ENCODE measurements around the gene CCT8. TPM values are rescaled to one million over a fixed set of nuclear protein-coding genes. Genes with fewer than 3 reads are reported as not detected.

Gene CCT8
- total RNA-seq, 5 donors from 2014 or later (not counting 1 experiment from before 2014, with no cell fraction given) = 103 to 131 (median 115) TPM

- H3K9me3 Mint-ChIP-seq = no peaks in the 10 kb centered on the region
- H3K36me3 Mint-ChIP-seq = peaks cover 5% of the 10 kb centered on the region
- H3K4me1 Mint-ChIP-seq = peaks cover 57 to 74% (median 73%) of the 10 kb centered on the region in 3 donors
- ATAC-seq (replicated peaks in 1 of 4) (peak; percentile 10 to 44 (median 19)), DNase-seq (no peak)
- peak overlapping the region; percentile 89 to 97 for H3K4me3 ChIP-seq (ENCODE audit: control insufficient read depth in 1 of 2, extremely low read depth in 1 of 2, low read length in 1 of 2)
- H3K4me1 ChIP-seq (ENCODE audit: control insufficient read depth in 1 of 2, extremely low read depth in 1 of 2, insufficient read depth in 2 of 2, low read length in 2 of 2) = peaks cover 34 to 37% of the 10 kb centered on the region in 2 experiments
- H3K4me3 Mint-ChIP-seq = peak overlapping the region; percentile 98 to 100 (median 100)
- peak overlapping the region; percentile 84 for H3K27ac ChIP-seq (ENCODE audit: low read length)
- 0% methylated on average over 1 of the region's 9 CpGs for WGBS (ENCODE audit: insufficient coverage)
- ChIA-PET POLR2A (interaction anchor here (0.6 to 0.8 kb wide), 5 partner anchors 31 to 81 kb away, joined by 3 to 5 read pairs (median 4); no protein-coding TSS in a partner anchor), CTCF (interaction anchor here in 1 of 2 donors (0.7 to 2.1 kb wide), 3 partner anchors 52 to 240 kb away, joined by 4 to 5 read pairs (median 4); no protein-coding TSS in a partner anchor)
- peak overlapping the region; percentile 98 to 99 for H3K27ac Mint-ChIP-seq
- H3K27me3 Mint-ChIP-seq = no peaks in the 10 kb centered on the region
- no peaks in the 10 kb centered on the region for H3K9me3 ChIP-seq
- no peaks in the 10 kb centered on the region for H3K27me3 ChIP-seq (replicated peaks in 1 of 2; ENCODE audit: control insufficient read depth in 2 of 2, extremely low read depth in 1 of 2, insufficient read depth in 2 of 2, low read length in 1 of 2)
- peaks cover 0 to 14% of the 10 kb centered on the region in 2 donors for H3K36me3 ChIP-seq (ENCODE audit: control insufficient read depth in 2 of 2, extremely low read depth in 1 of 2, insufficient read depth in 1 of 2, low read length in 1 of 2)
These were observed 544 bp upstream of the CCT8 start for GRCh38 chr21:29074007-29074376.

GRCh38 chr21:29072873-29073221 lies 601 bp downstream of the CCT8 start:
- peak overlapping the region; percentile 98 to 100 (median 100) for H3K4me3 Mint-ChIP-seq
- POLR2A ChIA-PET = interaction anchor here (0.6 to 2.5 kb wide), 7 partner anchors 10 to 224 kb away, joined by 3 to 12 read pairs (median 5); partner anchors contain the start of genes LTN1 (in 1 of the 2), RWDD2B (in 1 of the 2) and USP16 (in 1 of the 2)
- no peaks in the 10 kb centered on the region for H3K27me3 ChIP-seq (replicated peaks in 1 of 2; ENCODE audit: control insufficient read depth in 2 of 2, extremely low read depth in 1 of 2, insufficient read depth in 2 of 2, low read length in 1 of 2)
- WGBS (ENCODE audit: insufficient coverage) = 0% methylated on average over 12 of the region's 13 CpGs
- no peaks in the 10 kb centered on the region for H3K9me3 ChIP-seq
- peaks cover 0 to 24% of the 10 kb centered on the region in 2 donors for H3K36me3 ChIP-seq (ENCODE audit: control insufficient read depth in 2 of 2, extremely low read depth in 1 of 2, insufficient read depth in 1 of 2, low read length in 1 of 2)
- CTCF ChIA-PET = interaction anchor here (0.6 to 2.1 kb wide), 4 partner anchors 11 to 51 kb away, joined by 3 to 12 read pairs (median 4); no protein-coding TSS in a partner anchor
- H3K4me1 Mint-ChIP-seq = peaks cover 48 to 64% (median 62%) of the 10 kb centered on the region in 3 donors
- ATAC-seq (replicated peaks in 1 of 4) (no peak), DNase-seq (no peak)
- H3K27ac Mint-ChIP-seq = peak overlapping the region; percentile 98 to 99
- peaks cover 9% of the 10 kb centered on the region for H3K36me3 Mint-ChIP-seq
- no peaks in the 10 kb centered on the region for H3K9me3 Mint-ChIP-seq
- peak overlapping the region; percentile 89 to 97 for H3K4me3 ChIP-seq (ENCODE audit: control insufficient read depth in 1 of 2, extremely low read depth in 1 of 2, low read length in 1 of 2)
- peaks cover 27 to 28% of the 10 kb centered on the region in 2 experiments for H3K4me1 ChIP-seq (ENCODE audit: control insufficient read depth in 1 of 2, extremely low read depth in 1 of 2, insufficient read depth in 2 of 2, low read length in 2 of 2)
- peak overlapping the region; percentile 84 for H3K27ac ChIP-seq (ENCODE audit: low read length)
- H3K27me3 Mint-ChIP-seq = no peaks in the 10 kb centered on the region

GRCh38 chr21:29064850-29065481 lies 8.5 kb downstream of the CCT8 start:
- DNase-seq = no peak
- Histone ChIP-seq H3K27me3 (replicated peaks in 1 of 2; ENCODE audit: control insufficient read depth in 2 of 2, extremely low read depth in 1 of 2, insufficient read depth in 2 of 2, low read length in 1 of 2) (no peaks in the 10 kb centered on the region), H3K9me3 (no peaks in the 10 kb centered on the region), H3K36me3 (ENCODE audit: control insufficient read depth in 2 of 2, extremely low read depth in 1 of 2, insufficient read depth in 1 of 2, low read length in 1 of 2) (peaks cover 15 to 95% of the 10 kb centered on the region in 2 donors), H3K4me1 (ENCODE audit: control insufficient read depth in 1 of 2, extremely low read depth in 1 of 2, insufficient read depth in 2 of 2, low read length in 2 of 2) (no peaks in the 10 kb centered on the region), H3K27ac (ENCODE audit: low read length) (no peak overlapping the region), H3K4me3 (ENCODE audit: control insufficient read depth in 1 of 2, extremely low read depth in 1 of 2, low read length in 1 of 2) (no peak overlapping the region)
- Mint-ChIP-seq H3K36me3 (peaks cover 51% of the 10 kb centered on the region), H3K9me3 (no peaks in the 10 kb centered on the region), H3K27me3 (no peaks in the 10 kb centered on the region), H3K27ac (no peak overlapping the region), H3K4me1 (peaks cover 7 to 9% (median 8%) of the 10 kb centered on the region in 3 donors), H3K4me3 (no peak overlapping the region)
- POLR2A ChIA-PET = interaction anchor here (0.6 to 1.1 kb wide), 4 partner anchors 16 to 40 kb away, joined by 3 to 7 read pairs (median 4); partner anchors contain the start of gene USP16 (in 1 of the 2)
- no peak for ATAC-seq (replicated peaks in 1 of 4)
- CTCF ChIA-PET = interaction anchor here (0.6 to 0.7 kb wide), 2 partner anchors 283 to 329 kb away, joined by 3 to 7 read pairs; no protein-coding TSS in a partner anchor
- WGBS (ENCODE audit: insufficient coverage) = 86% methylated on average over 2 of the region's 3 CpGs

- ChIA-PET CTCF (interaction anchor here in 1 of 2 donors (0.9 kb wide), 1 partner anchor 15 kb away, joined by 3 read pairs; no protein-coding TSS in a partner anchor), POLR2A (interaction anchor here in 1 of 2 donors (0.6 to 0.7 kb wide), 2 partner anchors 11 to 15 kb away, joined by 3 to 10 read pairs; no protein-coding TSS in a partner anchor)
- Mint-ChIP-seq H3K9me3 (no peaks in the 10 kb centered on the region), H3K4me1 (peaks cover 0 to 1% (median 0%) of the 10 kb centered on the region in 3 donors), H3K27me3 (no peaks in the 10 kb centered on the region), H3K36me3 (peaks cover 44% of the 10 kb centered on the region), H3K4me3 (no peak overlapping the region), H3K27ac (no peak overlapping the region)
- Histone ChIP-seq H3K36me3 (ENCODE audit: control insufficient read depth in 2 of 2, extremely low read depth in 1 of 2, insufficient read depth in 1 of 2, low read length in 1 of 2) (peaks cover 20 to 83% of the 10 kb centered on the region in 2 donors), H3K4me1 (ENCODE audit: control insufficient read depth in 1 of 2, extremely low read depth in 1 of 2, insufficient read depth in 2 of 2, low read length in 2 of 2) (no peaks in the 10 kb centered on the region), H3K9me3 (no peaks in the 10 kb centered on the region), H3K27ac (ENCODE audit: low read length) (no peak overlapping the region), H3K4me3 (ENCODE audit: control insufficient read depth in 1 of 2, extremely low read depth in 1 of 2, low read length in 1 of 2) (no peak overlapping the region), H3K27me3 (replicated peaks in 1 of 2; ENCODE audit: control insufficient read depth in 2 of 2, extremely low read depth in 1 of 2, insufficient read depth in 2 of 2, low read length in 1 of 2) (no peaks in the 10 kb centered on the region)
- no peak for DNase-seq
- WGBS (ENCODE audit: insufficient coverage) = no CpG with 5 or more reads among the region's 3 CpGs
- no peak for ATAC-seq (replicated peaks in 1 of 4)
These were observed 16.9 kb downstream of the CCT8 start for GRCh38 chr21:29056538-29057050.

- Mint-ChIP-seq H3K4me1 (no peaks in the 10 kb centered on the region), H3K9me3 (no peaks in the 10 kb centered on the region), H3K36me3 (peaks cover 38% of the 10 kb centered on the region), H3K27me3 (no peaks in the 10 kb centered on the region), H3K27ac (no peak overlapping the region), H3K4me3 (no peak overlapping the region)
- no peak overlapping the region for H3K4me3 ChIP-seq (ENCODE audit: control insufficient read depth in 1 of 2, extremely low read depth in 1 of 2, low read length in 1 of 2)
- ATAC-seq (replicated peaks in 1 of 4) = no peak
- no peaks in the 10 kb centered on the region for H3K4me1 ChIP-seq (ENCODE audit: control insufficient read depth in 1 of 2, extremely low read depth in 1 of 2, insufficient read depth in 2 of 2, low read length in 2 of 2)
- WGBS (ENCODE audit: insufficient coverage) = no CpG with 5 or more reads among the region's 1 CpG
- DNase-seq = no peak
- no peaks in the 10 kb centered on the region for H3K27me3 ChIP-seq (replicated peaks in 1 of 2; ENCODE audit: control insufficient read depth in 2 of 2, extremely low read depth in 1 of 2, insufficient read depth in 2 of 2, low read length in 1 of 2)
- CTCF ChIA-PET = interaction anchor here in 1 of 2 donors (0.9 kb wide), 1 partner anchor 16 kb away, joined by 3 read pairs; no protein-coding TSS in a partner anchor
- no peak overlapping the region for H3K27ac ChIP-seq (ENCODE audit: low read length)
- H3K9me3 ChIP-seq = no peaks in the 10 kb centered on the region
- H3K36me3 ChIP-seq (ENCODE audit: control insufficient read depth in 2 of 2, extremely low read depth in 1 of 2, insufficient read depth in 1 of 2, low read length in 1 of 2) = peaks cover 18 to 81% of the 10 kb centered on the region in 2 donors
- POLR2A ChIA-PET = no interaction called here
These were observed 17.4 kb downstream of the CCT8 start for GRCh38 chr21:29056005-29056404.

GRCh38 chr21:29055080-29055479 lies 18.4 kb downstream of the CCT8 start:
- H3K36me3 ChIP-seq (ENCODE audit: control insufficient read depth in 2 of 2, extremely low read depth in 1 of 2, insufficient read depth in 1 of 2, low read length in 1 of 2) = peaks cover 14 to 81% of the 10 kb centered on the region in 2 donors
- H3K4me1 ChIP-seq (ENCODE audit: control insufficient read depth in 1 of 2, extremely low read depth in 1 of 2, insufficient read depth in 2 of 2, low read length in 2 of 2) = no peaks in the 10 kb centered on the region
- Mint-ChIP-seq H3K36me3 (peaks cover 33% of the 10 kb centered on the region), H3K4me1 (no peaks in the 10 kb centered on the region), H3K27me3 (no peaks in the 10 kb centered on the region), H3K27ac (no peak overlapping the region), H3K9me3 (no peaks in the 10 kb centered on the region), H3K4me3 (no peak overlapping the region)
- no peak overlapping the region for H3K27ac ChIP-seq (ENCODE audit: low read length)
- ChIA-PET CTCF (no interaction called here), POLR2A (interaction anchor here in 1 of 2 donors (0.6 kb wide), 2 partner anchors 20 to 73 kb away, joined by 3 to 4 read pairs; no protein-coding TSS in a partner anchor)
- H3K27me3 ChIP-seq (replicated peaks in 1 of 2; ENCODE audit: control insufficient read depth in 2 of 2, extremely low read depth in 1 of 2, insufficient read depth in 2 of 2, low read length in 1 of 2) = no peaks in the 10 kb centered on the region
- H3K9me3 ChIP-seq = no peaks in the 10 kb centered on the region
- no CpG with 5 or more reads among the region's 5 CpGs for WGBS (ENCODE audit: insufficient coverage)
- ATAC-seq (replicated peaks in 1 of 4) = no peak
- no peak overlapping the region for H3K4me3 ChIP-seq (ENCODE audit: control insufficient read depth in 1 of 2, extremely low read depth in 1 of 2, low read length in 1 of 2)
- DNase-seq = no peak

Measured in T-cell (primary cell).